ENCODE data around the gene CYP27A1. TPM values are rescaled to one million over a fixed set of nuclear protein-coding genes. Genes with fewer than 3 reads are reported as not detected.

Gene CYP27A1
- total and polyA plus RNA-seq, 9 of the 15 experiments (the other 6 are each of a cell fraction or from before 2014, with no cell fraction given): 0.20 TPM; not detected in 8

GRCh38 chr2:218839888-218840287 lies 57.9 kb downstream of the CYP27A1 start:
- intact Hi-C loops (cut with micrococcal nuclease) (no loop called here), in situ Hi-C loops (cut with MboI) (loop anchor here (10.0 kb wide), 1 partner anchor 115 kb away; no protein-coding TSS in a partner anchor)
- no peaks in the 10 kb centered on the region for H3K36me3 ChIP-seq (ENCODE audit: control insufficient read depth, insufficient read depth, low read length)
- peaks cover 7 to 17% of the 10 kb centered on the region in 2 experiments; a peak in 3 of 5 replicates for H3K27me3 ChIP-seq (ENCODE audit: control insufficient read depth in 2 of 2, insufficient read depth in 2 of 2, low read length in 2 of 2)
- ATAC-seq (no peak), FAIRE-seq (no peak), DNase-seq (ENCODE audit: extremely low read depth in 1 of 4, low spot score in 3 of 4) (no peak)
- ChIA-PET CTCF (ENCODE audit: low intra/inter-chr PET ratio) (no interaction called here), POLR2A (no interaction called here)
- BruUV-seq (replicated peaks): no TSS peak
- WGBS (ENCODE audit: insufficient coverage, low coverage, missing lambda C conversion rate): 0% methylated on average over 1 of the region's 1 CpG
- H3K4me2 ChIP-seq (ENCODE audit: insufficient read depth, low read length): no peak overlapping the region
- H3K79me2 ChIP-seq (ENCODE audit: control insufficient read depth, insufficient read depth, low read length): no peaks in the 10 kb centered on the region
- no peak overlapping the region for H3K27ac ChIP-seq (ENCODE audit: extremely low read depth, low read depth, low read length)
- H3K4me3 ChIP-seq: no peak overlapping the region
- no peak overlapping the region for H3K9ac ChIP-seq (ENCODE audit: insufficient read depth in 1 of 2, low read depth in 2 of 2, low read length in 2 of 2)
- no peaks in the 10 kb centered on the region for H3K9me1 ChIP-seq (ENCODE audit: control insufficient read depth, insufficient read depth, low read length)
- no peaks in the 10 kb centered on the region; a peak in 1 of 5 replicates for H3K4me1 ChIP-seq (replicated peaks in 1 of 2; ENCODE audit: control insufficient read depth in 2 of 2, insufficient read depth in 2 of 2, low read length in 2 of 2)
- TF ChIP-seq ZBTB49 (CRISPR knock-in tag; IDR thresholded peaks at IDR 0.05; ENCODE audit: borderline replicate concordance) (no peak), ETS2 (tag; IDR thresholded peaks at IDR 0.05; ENCODE audit: borderline replicate concordance, poor library complexity, severe bottlenecking) (no peak), ZBTB34 (CRISPR knock-in tag; IDR thresholded peaks at IDR 0.05) (no peak), JUND (IDR thresholded peaks at IDR 0.05; ENCODE audit: borderline replicate concordance, low read depth, low read length) (no peak), JUND (tag; IDR thresholded peaks at IDR 0.05; ENCODE audit: borderline replicate concordance, low read depth, low read length) (no peak), ZKSCAN8 (CRISPR knock-in tag; IDR thresholded peaks at IDR 0.05) (no peak), ZNF24 (IDR thresholded peaks at IDR 0.05) (no peak), STAT5B (CRISPR knock-in tag; IDR thresholded peaks at IDR 0.05) (no peak), SRSF3 (IDR thresholded peaks at IDR 0.05; ENCODE audit: insufficient read depth, low read length) (no peak), USF2 (CRISPR knock-in tag; IDR thresholded peaks at IDR 0.05) (no peak)
- no peak overlapping the region for H2AFZ ChIP-seq (ENCODE audit: low read depth, low read length)
- no peaks in the 10 kb centered on the region for H3K9me3 ChIP-seq (replicated peaks; ENCODE audit: control insufficient read depth, insufficient read depth, low read depth, low read length)
- H4K20me1 ChIP-seq (replicated peaks; ENCODE audit: control insufficient read depth, insufficient read depth, low read length): no peaks in the 10 kb centered on the region

Data from K562 (cell line).